Activated CD8-positive, alpha-beta memory T cell treated with anti-CD3 and anti-CD28 coated beads, Interleukin-2, amount 50 U/mL, for 48 hours (primary cell): ENCODE results near the gene VEPH1.
A peak's percentile ranks its signal among the peaks of the same experiment; 100 is the strongest.

ENCODE experiments used
- DNase-seq: peaks from one replicate; pipeline ENCODE4 v3.0.0-alpha.2; 2020

VEPH1 gene

DNA sequence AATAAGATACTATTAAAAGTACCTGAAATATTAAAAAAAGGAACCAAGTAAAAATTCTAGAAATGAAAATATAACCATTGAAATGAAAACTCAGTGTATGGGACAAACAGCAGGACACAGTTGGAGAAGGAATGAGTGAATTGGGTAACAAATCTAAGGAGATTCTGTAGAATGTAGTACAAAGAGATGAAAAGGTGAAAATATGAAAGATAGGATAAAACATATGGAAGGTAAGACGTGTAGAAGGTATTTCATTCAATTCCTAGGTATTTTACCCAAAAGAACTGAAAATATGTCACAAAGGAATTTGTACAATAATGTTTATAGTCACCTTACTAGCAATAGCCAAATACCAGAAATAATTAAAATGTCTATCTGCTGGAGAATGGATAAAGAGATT lies 260.4 kb downstream of the VEPH1 start:
- no peak for DNase-seq

DNA sequence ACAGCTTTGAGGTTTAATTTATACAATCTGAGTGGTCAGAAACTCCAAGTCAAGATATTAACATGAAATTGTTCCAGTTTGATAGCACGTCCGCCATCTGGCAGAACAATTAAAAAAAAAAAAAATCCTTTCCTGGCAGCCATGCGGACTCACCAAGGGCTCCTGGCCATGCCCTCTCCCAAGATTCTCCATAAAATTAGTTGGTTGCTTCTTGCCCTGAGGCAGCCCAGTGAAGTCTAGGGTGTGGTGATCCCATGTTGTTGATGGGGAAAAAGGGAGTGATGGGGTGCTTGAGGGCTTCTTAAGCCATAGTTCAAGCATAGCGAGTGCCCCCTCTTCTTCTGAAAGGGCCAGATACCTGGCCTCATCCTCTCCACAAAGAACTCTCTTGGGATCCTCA lies 261.6 kb downstream of the VEPH1 start:
- DNase-seq: no peak

DNA sequence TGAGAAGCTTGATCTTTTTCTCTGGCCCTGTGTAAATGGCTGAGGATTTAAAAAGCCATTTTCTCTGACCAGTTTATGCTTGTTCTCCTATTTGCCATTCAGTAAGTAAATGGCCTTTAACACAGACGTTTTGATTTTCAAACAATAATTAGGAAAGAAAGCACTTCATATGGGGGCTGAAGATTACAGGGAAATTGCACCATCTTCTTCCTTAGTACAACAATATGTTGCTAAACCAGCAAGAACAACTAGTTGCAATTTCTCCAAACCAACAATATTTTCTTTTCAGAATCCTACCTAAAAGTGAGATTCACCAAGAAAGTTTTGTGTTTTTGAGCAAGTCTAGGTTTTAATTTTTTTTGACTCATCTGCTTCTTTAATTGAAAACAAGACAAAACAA lies 262.8 kb downstream of the VEPH1 start:
- DNase-seq: no peak

DNA sequence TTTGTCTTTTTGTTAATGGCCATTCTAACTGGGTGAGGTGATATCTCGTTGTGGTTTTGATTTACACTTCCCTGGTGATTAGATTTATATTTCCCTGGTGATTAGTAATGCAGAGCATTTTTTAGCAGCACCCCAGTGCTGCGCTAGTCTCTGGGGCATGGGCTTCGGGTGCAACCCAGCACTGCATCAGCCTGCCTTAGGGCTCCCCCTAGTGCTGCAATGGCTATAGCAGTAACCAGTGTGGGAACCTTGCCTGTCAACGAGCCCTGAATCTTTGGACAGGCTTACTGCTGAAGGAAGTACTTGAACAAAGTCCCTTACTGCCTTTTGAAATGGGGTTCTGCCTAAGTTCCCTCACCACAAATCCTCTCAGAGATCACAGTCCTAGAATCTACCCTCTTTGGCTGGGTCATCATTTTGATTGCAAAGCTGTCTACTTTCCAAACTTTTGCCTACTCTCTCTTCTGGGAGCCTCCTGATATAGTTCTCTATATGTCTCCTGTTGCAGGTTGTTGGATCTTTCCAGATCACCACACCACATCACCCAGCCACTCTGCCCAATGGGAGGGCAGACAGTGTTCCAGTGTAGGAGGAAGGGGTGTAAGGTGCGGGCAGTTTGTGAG lies 264.0 kb downstream of the VEPH1 start:
- peak; percentile 84 for DNase-seq

DNA sequence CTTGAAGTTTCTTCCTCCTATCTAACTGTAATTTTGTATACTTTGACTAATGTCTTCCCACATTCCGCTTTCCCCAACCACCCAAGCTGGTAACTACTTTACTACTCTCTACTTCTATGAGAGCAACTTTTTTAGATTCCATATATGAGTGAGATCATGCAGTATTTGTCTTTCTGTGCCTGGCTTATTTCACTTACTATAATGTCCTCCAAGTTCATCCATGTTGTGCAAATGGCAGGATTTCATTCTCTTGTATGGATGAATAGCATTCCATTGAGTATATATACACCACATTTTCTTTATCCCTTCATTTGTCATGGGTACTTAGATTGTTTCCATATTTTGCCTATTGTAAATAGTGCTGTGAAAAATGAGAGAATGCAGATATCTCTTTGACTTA lies 264.8 kb downstream of the VEPH1 start:
- no peak for DNase-seq

DNA sequence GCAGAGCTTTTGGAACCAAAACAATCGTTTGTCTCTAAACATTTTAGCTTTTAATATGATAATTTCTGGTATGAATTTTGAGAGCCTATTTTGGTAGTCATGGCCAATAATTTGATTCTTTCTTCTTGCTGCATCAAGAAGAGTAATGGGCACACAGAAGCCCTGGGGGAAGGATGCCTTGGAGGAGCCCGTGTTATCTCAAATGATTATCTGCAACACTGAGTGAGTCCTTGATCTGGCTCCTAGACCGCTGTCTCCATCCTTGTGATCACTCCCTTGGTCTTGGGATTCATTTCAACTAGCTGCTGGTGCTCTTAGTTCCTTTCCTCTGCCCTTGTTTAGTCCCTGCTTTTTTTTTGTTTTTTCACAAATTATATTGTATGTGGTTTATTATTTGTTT lies 265.3 kb downstream of the VEPH1 start:
- DNase-seq: no peak

DNA sequence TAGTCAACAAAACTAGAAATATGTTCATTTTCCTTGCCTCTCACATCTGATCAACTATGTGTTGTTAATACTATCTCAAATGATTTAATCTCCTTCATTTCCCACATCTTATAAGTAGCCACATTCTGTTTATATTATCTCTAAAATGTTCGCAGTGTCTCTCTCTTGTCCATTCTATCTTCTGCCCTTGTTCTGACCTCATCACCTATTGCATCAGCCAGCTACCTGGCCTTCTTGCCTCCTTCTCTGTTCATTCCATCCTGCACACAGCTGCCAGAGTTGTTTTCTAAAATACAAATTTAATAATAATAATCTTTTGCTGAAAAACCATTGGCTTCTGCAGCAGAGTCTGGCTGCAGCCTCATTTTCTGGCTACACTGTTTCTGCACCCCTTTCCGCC lies 267.9 kb downstream of the VEPH1 start:
- DNase-seq: no peak

DNA sequence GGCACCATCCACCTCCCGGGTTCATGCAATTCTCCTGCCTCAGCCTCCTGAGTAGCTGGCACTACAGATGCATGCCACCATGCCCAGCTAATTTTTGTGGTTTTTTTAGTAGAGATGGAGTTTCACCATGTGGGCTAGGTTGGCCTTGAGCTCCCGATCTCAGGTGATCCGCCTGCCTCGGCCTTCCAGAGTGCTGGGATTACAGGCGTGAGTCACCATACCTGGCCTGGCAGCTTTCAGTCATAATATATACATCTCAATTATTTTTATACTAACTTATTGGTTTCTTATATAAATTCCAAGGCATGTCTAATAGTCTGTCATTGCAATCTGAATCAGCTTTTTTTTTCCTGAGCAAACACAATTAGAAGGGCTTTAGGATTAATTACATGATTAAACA lies 269.3 kb downstream of the VEPH1 start:
- DNase-seq: no peak

DNA sequence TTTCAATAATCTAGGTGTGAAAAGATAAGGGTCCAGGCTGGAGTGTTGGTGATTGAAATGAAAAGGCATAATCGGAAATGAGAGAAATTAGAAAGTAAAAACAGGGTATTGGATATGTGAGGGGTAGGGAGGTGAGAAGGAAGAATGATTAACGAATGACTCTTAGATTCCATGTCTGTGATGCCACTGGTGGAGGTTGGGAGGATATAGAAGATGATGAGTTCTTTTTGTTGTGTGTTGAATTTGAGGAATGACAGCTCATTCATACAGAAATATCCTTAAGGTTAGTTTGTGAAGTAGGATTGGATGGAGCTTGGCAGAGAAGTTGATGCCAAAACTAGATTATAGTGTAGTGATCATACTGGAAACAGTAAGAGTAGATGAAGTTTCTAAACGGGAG lies 271.1 kb downstream of the VEPH1 start:
- DNase-seq: no peak

DNA sequence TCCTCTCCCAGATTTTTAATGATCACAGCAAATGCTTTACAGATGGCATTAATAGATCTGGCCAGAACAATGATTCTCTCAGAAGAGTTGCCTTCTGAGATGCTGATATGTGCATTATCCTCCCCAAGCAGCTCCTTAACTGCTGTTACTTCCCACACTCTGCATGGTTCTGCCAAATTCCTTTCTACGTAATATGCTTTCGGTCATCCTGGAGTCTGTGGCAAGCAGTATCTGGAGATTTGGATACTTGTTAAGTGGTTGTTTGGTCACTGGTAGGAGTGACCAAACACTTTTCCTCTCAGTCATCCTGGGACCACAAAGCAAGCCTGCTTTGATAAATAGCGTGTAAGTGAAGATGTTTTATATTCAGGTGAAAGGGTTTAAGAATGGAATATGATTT lies 272.1 kb downstream of the VEPH1 start:
- no peak for DNase-seq

DNA sequence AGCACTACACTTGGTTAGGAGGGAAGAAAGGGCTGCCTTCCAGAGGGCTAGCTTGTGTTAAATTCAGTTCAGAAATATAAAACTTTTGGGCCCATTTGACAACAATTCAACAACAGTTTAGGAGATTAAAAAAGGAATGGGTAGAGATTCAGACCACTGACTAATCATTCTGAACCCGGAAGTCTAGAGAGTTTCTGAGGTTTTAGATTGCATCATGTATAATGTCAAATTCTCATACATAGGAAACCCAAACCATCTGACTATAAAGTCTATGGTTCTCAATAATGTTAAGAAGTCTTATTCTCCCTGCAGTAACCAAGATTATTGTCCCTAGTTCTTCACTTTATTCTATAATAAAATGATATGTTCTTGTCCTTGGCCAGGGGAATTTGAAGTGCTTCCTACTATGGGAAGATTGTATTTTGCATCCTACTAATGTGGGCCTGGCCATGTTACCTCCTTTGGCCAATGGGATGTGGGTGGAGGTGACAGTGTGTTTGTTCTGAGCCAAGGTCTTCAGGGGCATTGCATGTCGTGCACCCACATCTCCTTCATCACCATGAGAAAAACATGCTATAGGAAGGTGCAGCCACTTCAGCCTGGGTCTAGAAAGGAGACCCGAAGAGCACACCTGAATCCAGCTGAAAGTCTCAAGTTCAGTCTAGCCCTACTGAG lies 276.9 kb downstream of the VEPH1 start:
- DNase-seq: no peak

DNA sequence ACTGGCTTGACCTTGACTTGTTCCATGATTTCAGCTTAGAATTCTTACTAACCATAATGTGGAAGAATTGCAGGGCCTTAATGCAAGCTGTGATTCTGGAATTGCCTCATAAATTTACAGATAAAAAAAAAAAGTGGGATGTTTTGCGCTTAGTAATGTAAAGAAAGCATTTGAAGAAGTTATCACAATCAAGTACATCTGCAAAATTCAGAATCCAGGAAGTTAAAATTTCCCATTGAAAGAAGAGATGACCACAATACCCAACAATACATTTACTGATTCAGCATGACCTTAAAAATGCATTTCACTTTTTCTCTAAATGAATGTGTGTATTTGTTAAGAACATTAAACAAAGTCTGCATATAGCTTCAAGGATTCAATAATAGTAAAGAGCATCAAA lies 278.2 kb downstream of the VEPH1 start:
- DNase-seq: no peak

DNA sequence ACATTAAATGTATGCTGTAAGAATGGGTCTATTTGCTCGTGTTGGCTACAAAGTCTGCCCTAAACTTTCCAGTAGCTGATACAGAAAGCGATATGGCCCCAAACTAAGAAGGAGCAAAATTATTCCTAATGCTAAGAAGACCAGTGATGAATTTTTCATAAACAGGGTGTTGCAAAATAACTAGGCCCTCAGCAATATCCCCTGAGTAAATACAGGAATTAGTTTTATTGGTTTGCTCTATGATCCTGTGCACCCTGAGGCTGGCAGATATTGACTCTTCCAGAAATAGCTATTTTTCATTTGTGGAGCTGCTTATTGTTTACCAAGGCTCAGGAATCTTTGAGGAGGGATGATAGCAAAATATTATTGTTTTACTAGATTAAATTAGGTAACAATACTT lies 282.3 kb downstream of the VEPH1 start:
- no peak for DNase-seq

DNA sequence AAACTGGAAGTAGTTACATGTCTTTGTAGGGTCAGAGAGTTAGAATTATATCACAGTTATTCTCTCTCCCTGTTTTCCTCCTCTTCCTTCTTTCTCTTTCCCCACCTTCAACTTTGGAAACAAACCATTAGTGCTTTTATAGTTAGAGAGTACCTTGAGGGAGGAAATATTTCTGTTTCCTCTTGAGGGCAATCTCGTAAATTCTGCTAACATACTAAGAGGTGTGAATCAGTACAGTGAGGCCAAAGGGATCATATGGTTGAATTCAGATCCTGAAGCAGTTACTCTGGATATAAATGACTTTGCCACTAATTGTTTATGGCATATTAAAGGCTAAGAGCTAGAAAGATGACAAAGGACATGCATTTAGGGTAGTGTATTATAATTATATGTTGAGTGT lies 283.0 kb downstream of the VEPH1 start:
- DNase-seq: no peak

DNA sequence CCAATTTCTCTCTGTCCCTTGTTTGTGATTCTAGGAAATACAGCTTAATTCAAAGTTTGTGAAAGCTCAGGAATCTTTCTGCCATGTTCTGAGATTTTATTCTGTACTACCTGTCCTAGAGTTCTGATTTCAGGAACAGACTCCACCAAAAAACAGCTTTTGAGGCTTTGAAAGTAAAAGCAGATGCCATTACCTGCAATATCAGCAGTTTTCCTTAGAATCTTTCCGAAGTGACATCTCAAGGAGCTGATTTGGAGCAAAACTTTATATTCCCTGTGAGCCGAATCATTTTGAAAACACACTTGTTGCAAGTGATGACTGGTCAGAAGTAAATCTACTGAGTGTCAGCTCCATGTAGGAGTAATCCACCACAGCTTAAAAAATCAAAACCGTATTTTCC lies 284.0 kb downstream of the VEPH1 start:
- DNase-seq: no peak
